Activated CD4-positive, alpha-beta memory T cell treated with anti-CD3 and anti-CD28 coated beads for 36 hours (primary cell): ENCODE results near the gene STAT3. TPM values are rescaled to one million over a fixed set of nuclear protein-coding genes. Genes with fewer than 3 reads are reported as not detected.

ENCODE experiments used
- CTCF ChIA-PET: fragments of 350-600 bp; sonication (Branson Sonifier 250); formaldehyde crosslinking; loops from one replicate; lab custom pipeline; 2021; ENCODE audit warnings: antibody characterized with exemption, inconsistent platforms; lab: Charles Lee
- POLR2A ChIA-PET: fragments of 350-600 bp; sonication (Branson Sonifier 250); formaldehyde crosslinking; loops from one replicate; lab custom pipeline; 2021; ENCODE audit warnings: antibody characterized with exemption; lab: Charles Lee
- DNase-seq: peaks from one replicate; pipeline ENCODE4 v3.0.0-alpha.2; 2020
- H3K27ac Mint-ChIP-seq: one replicate; pipeline ENCODE4 v1.8.0; 2021; ENCODE audit warnings: mixed read lengths
- H3K27me3 Mint-ChIP-seq: one replicate; pipeline ENCODE4 v1.8.0; 2021; ENCODE audit warnings: mixed read lengths
- H3K36me3 Mint-ChIP-seq: one replicate; pipeline ENCODE4 v1.8.0; 2021; ENCODE audit warnings: mixed read lengths
- H3K4me1 Mint-ChIP-seq: one replicate; pipeline ENCODE4 v1.8.0; 2021; ENCODE audit warnings: low read depth, mixed read lengths
- H3K4me3 Mint-ChIP-seq: one replicate; pipeline ENCODE4 v1.8.0; 2021; ENCODE audit warnings: mild to moderate bottlenecking, mixed read lengths
- H3K9me3 Mint-ChIP-seq: one replicate; pipeline ENCODE4 v1.8.0; 2021; ENCODE audit warnings: mixed read lengths
- intact Hi-C: fragments of 100-400 bp; cut with micrococcal nuclease; formaldehyde crosslinking; loops from one replicate; pipeline ENCODE4 v1.15.1; 2023
- total RNA-seq, 2 experiments: library from RNA; stranded (reverse); gene quantifications; one replicate each; pipeline ENCODE4 v1.2.3, GENCODE V29; 2021

Gene STAT3
- total RNA-seq, 2 experiments from 2014 or later = 194 to 198 TPM

- intact Hi-C loops = loop anchor here (1.0 to 5.0 kb wide), 3 partner anchors 22 to 830 kb away; partner anchors contain the start of genes NBR1 and STAT3
- Mint-ChIP-seq H3K27me3 (no peaks in the 10 kb centered on the region), H3K9me3 (no peaks in the 10 kb centered on the region), H3K27ac (peak overlapping the region; percentile 96), H3K36me3 (peaks cover 74% of the 10 kb centered on the region), H3K4me3 (peak overlapping the region; percentile 46), H3K4me1 (peaks cover 62% of the 10 kb centered on the region)
- DNase-seq = peak; percentile 85
- CTCF ChIA-PET = interaction anchor here (0.6 to 1.6 kb wide), 5 partner anchors 10 to 379 kb away, joined by 3 to 13 read pairs (median 4); partner anchors contain the start of gene STAT3
- POLR2A ChIA-PET = interaction anchor here (1.0 to 1.7 kb wide), 6 partner anchors 12 to 95 kb away, joined by 3 to 20 read pairs (median 6); partner anchors contain the start of gene STAT3
Measured at GRCh38 chr17:42342242-42343008, 45.8 kb downstream of the STAT3 start.

- no peaks in the 10 kb centered on the region for H3K27me3 Mint-ChIP-seq
- intact Hi-C loops = loop anchor here (1.0 to 5.0 kb wide), 4 partner anchors 8 to 831 kb away; partner anchors contain the start of gene NBR1
- CTCF ChIA-PET = interaction anchor here (1.1 to 2.2 kb wide), 7 partner anchors 10 to 186 kb away, joined by 3 to 9 read pairs (median 4); partner anchors contain the start of gene STAT3
- peak overlapping the region; percentile 48 for H3K4me3 Mint-ChIP-seq
- H3K36me3 Mint-ChIP-seq = peaks cover 75% of the 10 kb centered on the region
- POLR2A ChIA-PET = interaction anchor here (0.8 to 3.1 kb wide), 5 partner anchors 28 to 93 kb away, joined by 3 to 36 read pairs (median 4); partner anchors contain the start of gene STAT3
- no peaks in the 10 kb centered on the region for H3K9me3 Mint-ChIP-seq
- DNase-seq = no peak
- H3K27ac Mint-ChIP-seq = peak overlapping the region; percentile 96
- peaks cover 64% of the 10 kb centered on the region for H3K4me1 Mint-ChIP-seq
Measured at GRCh38 chr17:42341568-42341967, 46.7 kb downstream of the STAT3 start.

GRCh38 chr17:42340691-42341127 is 47.5 kb downstream of the STAT3 start:
- peak overlapping the region; percentile 48 for H3K4me3 Mint-ChIP-seq
- ChIA-PET POLR2A (interaction anchor here (0.6 to 3.1 kb wide), 10 partner anchors 16 to 484 kb away, joined by 3 to 36 read pairs (median 4); partner anchors contain the start of gene STAT3), CTCF (interaction anchor here (0.6 to 2.2 kb wide), 10 partner anchors 11 to 187 kb away, joined by 3 to 13 read pairs (median 4); partner anchors contain the start of gene STAT3)
- no peaks in the 10 kb centered on the region for H3K27me3 Mint-ChIP-seq
- H3K36me3 Mint-ChIP-seq = peaks cover 71% of the 10 kb centered on the region
- intact Hi-C loops = loop anchor here (1.0 to 5.0 kb wide), 4 partner anchors 7 to 832 kb away; partner anchors contain the start of gene NBR1
- DNase-seq = peak; percentile 69
- H3K9me3 Mint-ChIP-seq = no peaks in the 10 kb centered on the region
- peaks cover 67% of the 10 kb centered on the region for H3K4me1 Mint-ChIP-seq
- H3K27ac Mint-ChIP-seq = peak overlapping the region; percentile 96

- DNase-seq = no peak
- intact Hi-C loops = loop anchor here (5.0 kb wide), 1 partner anchor 87 kb away; no protein-coding TSS in a partner anchor
- no peaks in the 10 kb centered on the region for H3K9me3 Mint-ChIP-seq
- peaks cover 75% of the 10 kb centered on the region for H3K36me3 Mint-ChIP-seq
- POLR2A ChIA-PET = interaction anchor here (1.3 to 3.1 kb wide), 2 partner anchors 23 to 50 kb away, joined by 8 to 36 read pairs; partner anchors contain the start of gene STAT3
- H3K27ac Mint-ChIP-seq = peak overlapping the region; percentile 71
- H3K27me3 Mint-ChIP-seq = no peaks in the 10 kb centered on the region
- no peak overlapping the region for H3K4me3 Mint-ChIP-seq
- peaks cover 78% of the 10 kb centered on the region for H3K4me1 Mint-ChIP-seq
- CTCF ChIA-PET = interaction anchor here (2.2 kb wide), 1 partner anchor 18 kb away, joined by 9 read pairs; no protein-coding TSS in a partner anchor
Measured at GRCh38 chr17:42339221-42339620, 49.0 kb downstream of the STAT3 start.

GRCh38 chr17:42338427-42338985 is 49.7 kb downstream of the STAT3 start:
- ChIA-PET CTCF (no interaction called here), POLR2A (no interaction called here)
- Mint-ChIP-seq H3K36me3 (peaks cover 74% of the 10 kb centered on the region), H3K27me3 (no peaks in the 10 kb centered on the region), H3K9me3 (no peaks in the 10 kb centered on the region), H3K27ac (peak overlapping the region; percentile 83), H3K4me3 (peak overlapping the region; percentile 9), H3K4me1 (peaks cover 78% of the 10 kb centered on the region)
- DNase-seq = no peak
- intact Hi-C loops = loop anchor here (5.0 kb wide), 1 partner anchor 86 kb away; no protein-coding TSS in a partner anchor

GRCh38 chr17:42337442-42337841 is 50.8 kb downstream of the STAT3 start:
- intact Hi-C loops = loop anchor here (1.0 to 5.0 kb wide), 3 partner anchors 42 to 85 kb away; partner anchors contain the start of gene STAT3
- H3K27me3 Mint-ChIP-seq = no peaks in the 10 kb centered on the region
- peak; percentile 91 for DNase-seq
- H3K36me3 Mint-ChIP-seq = peaks cover 74% of the 10 kb centered on the region
- H3K9me3 Mint-ChIP-seq = no peaks in the 10 kb centered on the region
- ChIA-PET POLR2A (interaction anchor here (0.5 to 1.7 kb wide), 9 partner anchors 8 to 66 kb away, joined by 3 to 35 read pairs (median 4); partner anchors contain the start of gene STAT3), CTCF (interaction anchor here (0.6 to 3.2 kb wide), 10 partner anchors 12 to 90 kb away, joined by 3 to 28 read pairs (median 4); partner anchors contain the start of gene STAT3)
- H3K4me1 Mint-ChIP-seq = peaks cover 78% of the 10 kb centered on the region
- H3K27ac Mint-ChIP-seq = peak overlapping the region; percentile 91
- peak overlapping the region; percentile 60 for H3K4me3 Mint-ChIP-seq

- POLR2A ChIA-PET = interaction anchor here (0.8 kb wide), 1 partner anchor 53 kb away, joined by 3 read pairs; no protein-coding TSS in a partner anchor
- Mint-ChIP-seq H3K9me3 (no peaks in the 10 kb centered on the region), H3K27ac (peak overlapping the region; percentile 76), H3K4me3 (no peak overlapping the region), H3K4me1 (peaks cover 62% of the 10 kb centered on the region), H3K36me3 (peaks cover 70% of the 10 kb centered on the region), H3K27me3 (no peaks in the 10 kb centered on the region)
- intact Hi-C loops = loop anchor here (5.0 kb wide), 1 partner anchor 82 kb away; no protein-coding TSS in a partner anchor
- CTCF ChIA-PET = interaction anchor here (0.9 to 3.2 kb wide), 5 partner anchors 50 to 72 kb away, joined by 3 to 28 read pairs (median 10); partner anchors contain the start of gene STAT3
- DNase-seq = no peak
Measured at GRCh38 chr17:42334677-42335076, 53.6 kb downstream of the STAT3 start.

- Mint-ChIP-seq H3K9me3 (no peaks in the 10 kb centered on the region), H3K4me1 (peaks cover 48% of the 10 kb centered on the region), H3K36me3 (peaks cover 69% of the 10 kb centered on the region), H3K4me3 (peak overlapping the region; percentile 34), H3K27ac (peak overlapping the region; percentile 90), H3K27me3 (no peaks in the 10 kb centered on the region)
- DNase-seq = peak; percentile 67
- ChIA-PET CTCF (interaction anchor here (0.7 to 1.8 kb wide), 5 partner anchors 10 to 70 kb away, joined by 3 to 5 read pairs (median 4); no protein-coding TSS in a partner anchor), POLR2A (interaction anchor here (1.2 kb wide), 1 partner anchor 56 kb away, joined by 10 read pairs; the partner anchor contains the start of gene STAT3)
- intact Hi-C loops = loop anchor here (1.0 kb wide), 1 partner anchor 8 kb away; no protein-coding TSS in a partner anchor
Measured at GRCh38 chr17:42333053-42333452, 55.2 kb downstream of the STAT3 start.

GRCh38 chr17:42329025-42329976 is 58.9 kb downstream of the STAT3 start:
- peak overlapping the region; percentile 65 for H3K27ac Mint-ChIP-seq
- peaks cover 22% of the 10 kb centered on the region for H3K4me1 Mint-ChIP-seq
- POLR2A ChIA-PET = interaction anchor here (0.6 kb wide), 1 partner anchor 8 kb away, joined by 3 read pairs; no protein-coding TSS in a partner anchor
- no peaks in the 10 kb centered on the region for H3K27me3 Mint-ChIP-seq
- no peak overlapping the region for H3K4me3 Mint-ChIP-seq
- H3K9me3 Mint-ChIP-seq = no peaks in the 10 kb centered on the region
- H3K36me3 Mint-ChIP-seq = peaks cover 58% of the 10 kb centered on the region
- intact Hi-C loops = no loop called here
- DNase-seq = no peak
- CTCF ChIA-PET = interaction anchor here (1.1 to 1.8 kb wide), 2 partner anchors 50 to 74 kb away, joined by 3 to 11 read pairs; no protein-coding TSS in a partner anchor

- Mint-ChIP-seq H3K9me3 (no peaks in the 10 kb centered on the region), H3K36me3 (peaks cover 64% of the 10 kb centered on the region), H3K27me3 (no peaks in the 10 kb centered on the region), H3K27ac (no peak overlapping the region), H3K4me3 (no peak overlapping the region), H3K4me1 (peaks cover 30% of the 10 kb centered on the region)
- ChIA-PET POLR2A (interaction anchor here (0.5 to 1.4 kb wide), 4 partner anchors 13 to 133 kb away, joined by 3 to 4 read pairs (median 4); no protein-coding TSS in a partner anchor), CTCF (interaction anchor here (1.1 to 7.2 kb wide), 3 partner anchors 12 to 98 kb away, joined by 3 to 281 read pairs (median 4); no protein-coding TSS in a partner anchor)
- intact Hi-C loops = no loop called here
- DNase-seq = no peak
Measured at GRCh38 chr17:42325026-42325425, 63.2 kb downstream of the STAT3 start.
